Neutrophil (primary cell): Measurements from ENCODE around the gene CECR2.

Source experiments
- H3K27ac ChIP-seq: fragments of 200-600 bp; sonication (generic); 2 replicates; pipeline ENCODE4 v1.5.1; 2016; ENCODE audit warnings: mild to moderate bottlenecking, moderate library complexity
- H3K27me3 ChIP-seq: fragments of 200-600 bp; sonication (generic); 2 replicates; pipeline ENCODE4 v1.6.0; 2016; ENCODE audit warnings: mild to moderate bottlenecking
- H3K36me3 ChIP-seq: fragments of 200-600 bp; sonication (generic); 2 replicates; pipeline ENCODE4 v1.5.1; 2017
- H3K4me1 ChIP-seq, 2 experiments: fragments of 200-600 bp in 1 of 2; sonication (generic) in 1 of 2; 1 replicate in 1 of 2; 2 replicates in 1 of 2; pipeline versions ENCODE4 v1.5.1 to v1.6.1; 2013 to 2016; ENCODE audit warnings: low read depth in 1 of 2, low read length in 1 of 2, mild to moderate bottlenecking in 1 of 2, moderate library complexity in 1 of 2; ENCODE audit not compliant: control insufficient read depth in 1 of 2, insufficient read depth in 1 of 2
- H3K4me3 ChIP-seq, 2 experiments: fragments of 200-600 bp in 1 of 2; sonication (generic) in 1 of 2; 1 replicate in 1 of 2; 2 replicates in 1 of 2; pipeline ENCODE4 v1.5.1; 2013 to 2016; ENCODE audit warnings: low read depth in 1 of 2, low read length in 1 of 2, mild to moderate bottlenecking in 1 of 2, moderate library complexity in 1 of 2
- H3K9me3 ChIP-seq: fragments of 200-600 bp; sonication (generic); 2 replicates; pipeline ENCODE4 v1.5.1; 2016
- TF ChIP-seq, protein P1 (sequence below): fragments of 200-600 bp; sonication (generic); IDR thresholded peaks from 2 replicates; pipeline ENCODE4 v1.5.1; 2016; ENCODE audit warnings: antibody characterized with exemption

Gene CECR2

GRCh38 chr22:17369439-17370025 lies at the start of gene CECR2:
Gene CECR2 (plus strand): TSS chr22:17369460. CDS start chr22:17369784, 324 bp downstream.
- H3K27ac ChIP-seq = no peak within 1 kb of the TSS
- no peaks in the 10 kb centered on the region for H3K9me3 ChIP-seq
- H3K4me1 ChIP-seq = peaks cover 0 to 11% of the 10 kb centered on the region in 2 experiments
- H3K36me3 ChIP-seq = no peaks in the 10 kb centered on the region
- no peak within 1 kb of the TSS for H3K4me3 ChIP-seq
- peaks cover 100% of the 10 kb centered on the region for H3K27me3 ChIP-seq
- TF ChIP-seq, protein P1, sequence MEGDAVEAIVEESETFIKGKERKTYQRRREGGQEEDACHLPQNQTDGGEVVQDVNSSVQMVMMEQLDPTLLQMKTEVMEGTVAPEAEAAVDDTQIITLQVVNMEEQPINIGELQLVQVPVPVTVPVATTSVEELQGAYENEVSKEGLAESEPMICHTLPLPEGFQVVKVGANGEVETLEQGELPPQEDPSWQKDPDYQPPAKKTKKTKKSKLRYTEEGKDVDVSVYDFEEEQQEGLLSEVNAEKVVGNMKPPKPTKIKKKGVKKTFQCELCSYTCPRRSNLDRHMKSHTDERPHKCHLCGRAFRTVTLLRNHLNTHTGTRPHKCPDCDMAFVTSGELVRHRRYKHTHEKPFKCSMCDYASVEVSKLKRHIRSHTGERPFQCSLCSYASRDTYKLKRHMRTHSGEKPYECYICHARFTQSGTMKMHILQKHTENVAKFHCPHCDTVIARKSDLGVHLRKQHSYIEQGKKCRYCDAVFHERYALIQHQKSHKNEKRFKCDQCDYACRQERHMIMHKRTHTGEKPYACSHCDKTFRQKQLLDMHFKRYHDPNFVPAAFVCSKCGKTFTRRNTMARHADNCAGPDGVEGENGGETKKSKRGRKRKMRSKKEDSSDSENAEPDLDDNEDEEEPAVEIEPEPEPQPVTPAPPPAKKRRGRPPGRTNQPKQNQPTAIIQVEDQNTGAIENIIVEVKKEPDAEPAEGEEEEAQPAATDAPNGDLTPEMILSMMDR = no peak

DNA sequence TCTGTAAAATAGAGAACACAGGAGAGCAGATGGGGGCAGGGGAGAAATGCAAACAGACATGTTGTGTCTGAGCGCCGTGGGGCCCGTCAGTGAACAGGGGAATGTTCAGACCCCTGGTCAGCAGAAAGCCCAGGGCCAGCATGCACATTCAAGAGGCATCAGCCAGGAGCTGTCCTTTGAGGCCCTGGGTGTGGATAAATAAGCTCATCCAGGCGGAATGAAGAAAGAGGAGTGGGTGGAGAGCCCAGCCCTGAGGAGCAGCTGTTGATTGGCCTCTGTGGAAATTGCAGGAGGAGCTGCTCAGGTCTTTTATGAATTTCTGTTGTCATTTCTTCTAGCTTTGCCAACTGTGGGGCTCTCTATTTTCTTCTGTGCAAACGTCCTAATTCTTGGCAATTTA lies 49.7 kb upstream of the CECR2 start:
- H3K27ac ChIP-seq = no peak overlapping the region
- H3K4me3 ChIP-seq = no peak overlapping the region
- H3K9me3 ChIP-seq = no peaks in the 10 kb centered on the region
- H3K27me3 ChIP-seq = peaks cover 8% of the 10 kb centered on the region
- TF ChIP-seq, protein P1 = no peak
- no peaks in the 10 kb centered on the region for H3K4me1 ChIP-seq
- no peaks in the 10 kb centered on the region for H3K36me3 ChIP-seq

- TF ChIP-seq, protein P1 = no peak
- Histone ChIP-seq H3K27me3 (no peaks in the 10 kb centered on the region), H3K36me3 (no peaks in the 10 kb centered on the region), H3K9me3 (no peaks in the 10 kb centered on the region), H3K4me3 (no peak overlapping the region), H3K4me1 (no peaks in the 10 kb centered on the region), H3K27ac (no peak overlapping the region)
Observed at GRCh38 chr22:17322511-17322910, 46.7 kb upstream of the CECR2 start.

DNA sequence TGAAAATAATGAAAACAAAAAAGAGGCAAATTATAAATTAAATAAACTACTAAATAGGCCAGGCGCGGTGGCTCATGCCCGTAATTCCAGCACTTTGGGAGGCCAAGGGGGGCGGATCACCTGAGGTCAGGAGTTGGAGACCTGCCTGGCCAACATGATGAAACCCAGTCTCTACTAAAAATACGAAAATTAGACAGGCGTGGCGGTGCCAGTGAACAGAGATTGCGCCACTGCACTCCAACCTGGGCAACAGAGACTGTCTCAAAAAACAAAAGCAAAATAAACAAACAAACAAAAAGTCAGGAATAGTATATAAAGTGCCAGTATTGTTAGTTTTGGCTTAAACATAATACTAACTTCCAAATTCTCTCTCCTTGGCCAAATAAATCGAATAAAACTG lies 37.6 kb upstream of the CECR2 start:
- Histone ChIP-seq H3K27ac (no peak overlapping the region), H3K4me3 (no peak overlapping the region), H3K36me3 (no peaks in the 10 kb centered on the region), H3K27me3 (peaks cover under 1% of the 10 kb centered on the region), H3K9me3 (no peaks in the 10 kb centered on the region), H3K4me1 (peaks cover 0 to 3% of the 10 kb centered on the region in 2 experiments)
- TF ChIP-seq, protein P1 = no peak

- Histone ChIP-seq H3K27ac (no peak overlapping the region), H3K36me3 (no peaks in the 10 kb centered on the region), H3K4me1 (peaks cover 0 to 3% of the 10 kb centered on the region in 2 experiments), H3K4me3 (no peak overlapping the region), H3K9me3 (no peaks in the 10 kb centered on the region), H3K27me3 (peaks cover 6% of the 10 kb centered on the region)
- TF ChIP-seq, protein P1 = no peak
Observed at GRCh38 chr22:17332109-17332800, 37.0 kb upstream of the CECR2 start.
